Ovary (tissue), 10 donors: ENCODE measurements around the gene CEP85L. TPM values are rescaled to one million over a fixed set of nuclear protein-coding genes. Genes with fewer than 3 reads are reported as not detected.

Source experiments
- DNase-seq, 5 donors: peaks; one replicate each; pipeline ENCODE4 v3.0.0-alpha.2; 2019 to 2020
- H3K27ac ChIP-seq, 2 donors: fragments of 200-600 bp; one replicate each; pipeline versions ENCODE4 v1.5.1 to v1.8.0; 2019 to 2022
- H3K27me3 ChIP-seq: fragments of 200-600 bp; one replicate; pipeline ENCODE4 v1.8.0; 2022
- H3K36me3 ChIP-seq: fragments of 200-600 bp; sonication (generic); one replicate; pipeline ENCODE4 v1.5.1; 2019
- H3K4me1 ChIP-seq: one replicate; pipeline ENCODE4 v1.8.1; 2013; ENCODE audit warnings: mild to moderate bottlenecking, moderate library complexity; ENCODE audit not compliant: insufficient read depth
- H3K4me3 ChIP-seq: fragments of 200-600 bp; sonication (generic); one replicate; pipeline ENCODE4 v1.5.1; 2017
- H3K9me3 ChIP-seq, 2 donors: fragments of 200-600 bp in 1 of 2; sonication (generic) in 1 of 2; one replicate each; pipeline versions ENCODE4 v1.5.1 to v1.8.1; 2013 to 2019; ENCODE audit warnings: mild to moderate bottlenecking in 1 of 2, moderate library complexity in 1 of 2
- CTCF ChIP-seq, 3 donors: fragments of 450-650 bp in 2 of 3; fragments of 200-600 bp in 1 of 3; IDR thresholded peaks; one replicate each; pipeline versions ENCODE4 v1.5.1 to v1.8.0; 2016 to 2022; ENCODE audit warnings: antibody characterized with exemption in 3 of 3, mild to moderate bottlenecking in 1 of 3
- EP300 ChIP-seq: sonication (generic); formaldehyde crosslinking; IDR thresholded peaks from one replicate; pipeline ENCODE4 v1.6.1; 2017; ENCODE audit warnings: antibody characterized with exemption
- POLR2A ChIP-seq: fragments of 450-650 bp; IDR thresholded peaks from one replicate; pipeline ENCODE4 v1.6.1; 2017; ENCODE audit warnings: antibody characterized with exemption, mild to moderate bottlenecking, moderate library complexity
- WGBS, 3 donors: extraction: QIAGEN DNeasy Blood & Tissue Kit in 1 of 3; methylation state at CpG; one replicate each; pipeline versions ENCODE4 v1.1.5 to v1.1.7; 2013 to 2017; 5-methylcytosine and 5-hydroxymethylcytosine counted together
- intact Hi-C, 4 donors: fragments of 100-400 bp; cut with DNase I; formaldehyde crosslinking; loops; one replicate each; pipeline versions ENCODE4 v1.11.0 to v1.15.1; 2022 to 2023
- long read RNA-seq, 3 donors: library from polyadenylated mRNA in 2 of 3; unstranded in 2 of 3; transcript quantifications; one replicate each; pipeline ENCODE4 v2.0.0 and lab custom pipeline, GENCODE V29; 2021 to 2026
- polyA plus RNA-seq, 2 donors: library from polyadenylated mRNA; stranded (reverse); fragments of 200-250 nt in 1 of 2; fragments of 350-450 nt in 1 of 2; fragmentation: Illumina TruSeq in 1 of 2; extraction: RNeasy Lipid Tissue Mini Kit (QIAGEN cat#74804) in 1 of 2; gene quantifications; one replicate each; pipeline ENCODE4 v1.2.3, GENCODE V29; 2013 to 2014
- total RNA-seq, 7 donors: library from RNA; depleted of rRNA in 2 of 7; stranded (reverse); fragments of >200 nt in 2 of 7; fragmentation: NEBNext Ultra II Directional in 3 of 7; extraction: Animal tissue kit (Norgen Biotek cat#: 25700) in 3 of 7; gene quantifications; one replicate each; pipeline versions ENCODE4 v1.1.0 to v1.2.4, GENCODE V29; 2016 to 2023
- donor health status: DM: no; HTN: no; CAD: no; lungs with moderate emphysema.
- donor health status: DM: no; HTN: no; CAD: no.
- donor health status: Bipolar disorder and iron deficiency.
- donor health status: DM: yes; HTN: yes; CAD: no.
- donor health status: DM: no; HTN: no; CAD: no.
- donor health status: DM: yes; HTN: yes; CAD: no.

Gene CEP85L
- total RNA-seq (10 to 100 TPM; 17.7 to 33.4 (median 26.2) TPM), polyA plus RNA-seq (1 to 10 TPM; 4.0 to 6.2 TPM)
- long read RNA-seq, donor 1, full-length matches to known transcripts: 11 of 218 reads
- long read RNA-seq, donor 1, partial matches to known transcripts: 190 of 218 reads
- long read RNA-seq, donor 1, other reads (novel, unspliced or antisense): 17 of 218 reads
- long read RNA-seq, donor 2, full-length matches to known transcripts: 4 of 4 reads
- long read RNA-seq, donor 2, partial matches to known transcripts: 0 of 4 reads
- long read RNA-seq, donor 2, other reads (novel, unspliced or antisense): 0 of 4 reads
- long read RNA-seq, donor 3, full-length matches to known transcripts: 7 of 13 reads
- long read RNA-seq, donor 3, partial matches to known transcripts: 4 of 13 reads
- long read RNA-seq, donor 3, other reads (novel, unspliced or antisense): 2 of 13 reads

DNA sequence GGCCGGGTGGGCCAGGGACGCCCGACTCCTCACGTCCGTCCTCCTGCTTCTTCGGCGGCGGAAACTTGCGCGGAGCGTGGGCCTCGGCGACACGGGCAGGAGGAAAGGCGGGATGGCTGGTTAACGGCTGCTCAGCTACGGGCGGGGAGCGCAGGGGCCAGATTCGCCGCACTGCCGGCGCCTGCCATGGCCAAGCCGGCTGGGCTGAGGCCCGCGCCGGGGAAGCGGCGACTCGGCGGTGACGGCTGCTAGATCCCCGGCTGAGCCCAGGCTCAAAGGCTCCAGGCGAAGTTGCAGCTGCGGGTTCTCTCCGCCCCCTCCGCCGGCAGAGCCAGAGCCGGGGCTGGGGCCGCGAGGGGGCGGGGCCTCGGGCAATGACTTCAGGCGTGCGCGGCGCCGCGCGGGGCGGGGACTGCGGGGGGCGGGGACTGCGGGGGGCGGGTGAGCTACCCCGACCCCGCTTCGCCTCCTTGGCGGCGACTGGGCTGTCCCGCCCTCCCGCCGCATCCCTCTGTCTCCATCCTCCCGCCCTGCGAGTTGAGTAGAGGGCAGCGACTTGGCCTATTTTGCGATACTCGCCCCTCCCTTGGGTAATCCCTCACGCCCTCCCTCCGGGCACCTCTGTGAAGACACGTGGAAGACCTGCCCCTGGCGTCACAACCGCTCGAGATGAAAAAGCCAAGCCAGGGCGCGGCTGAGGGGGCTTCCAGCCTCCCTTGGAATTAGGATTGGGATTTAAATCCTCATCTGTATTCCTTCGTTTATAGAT, at the start of gene CEP85L:
Gene CEP85L, minus strand, starts transcription at position 310 of the 769 bp plus-strand sequence. CDS start 322 bp downstream, outside the sequence.
- intact Hi-C loops: loop anchor here in 3 of 4 donors (10.0 kb wide), 2 partner anchors 53 to 123 kb away; no protein-coding TSS in a partner anchor
- H3K36me3 ChIP-seq: no peaks in the 10 kb centered on the region
- peak within 1 kb of the TSS; percentile 93 to 98 for H3K27ac ChIP-seq
- H3K4me3 ChIP-seq: peak within 1 kb of the TSS; percentile 93
- H3K4me1 ChIP-seq: no peaks in the 10 kb centered on the region
- TF ChIP-seq POLR2A: peak; percentile 86
- no peak for TF ChIP-seq EP300
- TF ChIP-seq CTCF (IDR thresholded peaks at IDR 0.05): peak in 2 of 3 donors; percentile 19 to 62
- 0 to 2% (median 1%) methylated on average over 42 to 77 of the region's 77 CpGs for whole genome bisulfite sequencing, 3 donors
- peak; percentile 93 to 95 (median 94) for DNase-seq
- H3K27me3 ChIP-seq: no peaks in the 10 kb centered on the region
- H3K9me3 ChIP-seq: no peaks in the 10 kb centered on the region

DNA sequence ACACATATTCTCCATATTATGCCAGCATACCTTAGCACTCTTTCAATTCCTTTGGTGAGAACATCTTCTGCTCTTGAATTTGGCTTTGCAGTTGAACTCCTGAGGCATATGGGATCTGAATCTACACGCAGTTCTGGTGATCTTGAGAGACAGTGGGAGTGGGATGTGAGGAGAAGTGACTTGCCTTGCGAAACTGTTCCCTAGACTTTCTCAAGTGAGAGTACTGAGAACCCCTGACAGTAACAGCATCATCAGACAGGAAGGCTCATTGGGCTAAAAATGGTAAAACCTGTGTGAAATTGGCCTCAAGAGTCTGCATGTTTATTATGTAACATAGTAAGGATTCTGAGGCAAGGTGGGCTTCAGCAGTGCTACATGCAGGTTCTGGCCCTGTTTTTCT, 49.1 kb upstream of the CEP85L start:
- Histone ChIP-seq H3K9me3 (no peaks in the 10 kb centered on the region), H3K27me3 (no peaks in the 10 kb centered on the region), H3K36me3 (no peaks in the 10 kb centered on the region), H3K4me1 (peaks cover 3% of the 10 kb centered on the region), H3K27ac (no peak overlapping the region), H3K4me3 (no peak overlapping the region)
- intact Hi-C loops: loop anchor here in 2 of 4 donors (10.0 kb wide), 1 partner anchor 46 kb away; the partner anchor contains the start of gene CEP85L (in 2 of the 2)
- 93 to 97% (median 94%) methylated on average over 2 of the region's 2 CpGs for WGBS, 3 donors
- no peak for TF ChIP-seq POLR2A
- no peak for TF ChIP-seq CTCF (IDR thresholded peaks at IDR 0.05)
- no peak for TF ChIP-seq EP300
- DNase-seq: no peak

DNA sequence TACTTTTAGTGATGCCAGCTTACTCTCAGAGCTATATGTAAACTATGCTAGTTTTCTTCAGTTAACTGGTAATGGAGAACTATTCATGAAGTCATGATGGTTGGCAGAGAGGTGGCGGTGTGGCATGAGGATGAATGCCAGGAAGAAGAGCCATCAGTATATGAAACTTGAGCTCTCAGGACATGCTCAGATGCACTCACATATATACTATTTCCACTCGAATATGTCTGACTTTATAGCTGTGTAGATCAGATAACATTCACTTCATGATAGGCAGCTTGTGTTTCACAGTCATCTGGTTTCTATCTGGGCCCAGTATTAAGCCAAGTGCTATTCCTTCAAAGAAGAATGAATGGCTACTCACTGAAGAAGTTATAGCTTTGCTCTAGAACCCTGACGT, 46.2 kb upstream of the CEP85L start:
- no peak for DNase-seq
- no peaks in the 10 kb centered on the region for H3K9me3 ChIP-seq
- no peak overlapping the region for H3K27ac ChIP-seq
- H3K4me1 ChIP-seq: no peaks in the 10 kb centered on the region
- WGBS, 3 donors: 71 to 79% (median 75%) methylated on average over 3 of the region's 3 CpGs
- no peak overlapping the region for H3K4me3 ChIP-seq
- no peak for TF ChIP-seq POLR2A
- TF ChIP-seq CTCF (IDR thresholded peaks at IDR 0.05): no peak
- no peak for TF ChIP-seq EP300
- no peaks in the 10 kb centered on the region for H3K36me3 ChIP-seq
- intact Hi-C loops: no loop called here
- H3K27me3 ChIP-seq: no peaks in the 10 kb centered on the region

DNA sequence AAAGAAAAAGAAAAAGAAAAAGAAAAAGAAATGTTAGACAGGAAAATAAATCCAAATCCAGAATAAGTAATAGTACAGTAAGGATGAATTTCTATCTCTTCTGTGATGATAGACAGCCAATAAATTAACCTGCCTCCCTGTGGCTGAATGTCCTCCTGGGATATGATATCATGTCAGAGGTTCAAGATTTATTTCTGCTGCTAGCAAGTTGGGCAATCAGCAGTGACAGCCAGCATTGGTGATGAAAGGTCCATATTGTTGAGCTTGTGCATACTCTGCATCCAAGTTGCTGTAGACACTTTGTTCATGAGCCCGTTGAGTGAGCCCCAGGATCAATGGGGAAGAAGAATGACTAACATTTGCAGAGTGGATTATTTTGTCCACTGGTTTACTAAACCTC, 44.9 kb upstream of the CEP85L start:
- Histone ChIP-seq H3K4me1 (no peaks in the 10 kb centered on the region), H3K4me3 (no peak overlapping the region), H3K36me3 (no peaks in the 10 kb centered on the region), H3K27me3 (no peaks in the 10 kb centered on the region), H3K27ac (no peak overlapping the region), H3K9me3 (no peaks in the 10 kb centered on the region)
- no peak for TF ChIP-seq CTCF (IDR thresholded peaks at IDR 0.05)
- TF ChIP-seq EP300: no peak
- no peak for TF ChIP-seq POLR2A
- intact Hi-C loops: no loop called here
- WGBS, 3 donors: 93 to 96% (median 94%) methylated on average over 1 of the region's 1 CpG
- no peak for DNase-seq
